DMS53 treated with DMSO at 0.1 percent for 48 hours (cell line): Measurements from ENCODE around the gene MRPS25.
A peak's percentile ranks its signal among the peaks of the same experiment; 100 is the strongest.

ENCODE experiments used
- DNase-seq: peaks from one replicate; lab custom pipeline; 2025; ENCODE audit not compliant: unreplicated experiment; lab: John Stamatoyannopoulos, UW

The MRPS25 gene

DNA sequence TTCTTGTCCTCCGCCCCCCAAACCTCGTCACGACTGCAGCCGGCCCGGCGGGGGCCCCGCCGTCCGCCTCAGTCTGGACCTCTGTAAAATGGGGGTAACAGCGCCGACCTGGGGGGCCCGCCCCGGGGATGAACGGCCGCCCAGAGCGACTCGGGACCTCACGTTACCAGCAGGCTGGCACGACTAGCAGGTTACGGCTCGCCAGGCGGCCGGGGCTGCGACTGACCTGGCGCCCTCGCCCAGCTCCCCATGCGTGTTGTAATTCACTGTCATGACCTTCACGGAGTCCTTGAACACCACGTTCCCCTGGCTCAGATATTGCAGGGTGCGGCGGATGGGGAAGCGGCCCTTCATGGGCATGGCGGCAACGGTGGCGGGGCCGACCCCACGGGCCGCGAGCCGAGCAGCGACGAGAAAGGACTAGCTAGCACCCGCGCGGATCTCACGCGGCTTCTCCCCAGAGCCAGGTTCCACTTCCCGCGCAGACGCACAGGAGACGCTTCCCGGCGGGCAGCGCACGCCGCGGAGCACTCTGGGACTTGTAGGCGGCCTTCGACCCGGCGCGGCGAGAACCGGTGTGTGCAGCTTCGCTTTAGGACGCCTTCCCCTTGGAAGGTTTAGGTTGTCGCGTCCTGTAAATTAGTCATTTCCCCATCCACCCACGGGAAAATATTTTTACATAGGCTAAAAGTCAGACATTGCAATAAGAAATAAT is at the start of gene MRPS25:
Gene MRPS25, minus strand, starts transcription at position 481 of the 715 bp plus-strand sequence. Its CDS starts 121 bp downstream, at position 360.
- peak; percentile 41 for DNase-seq

- DNase-seq, result no peak
Measured at GRCh38 chr3:15113884-15114283, 48.8 kb upstream of the MRPS25 start.

DNA sequence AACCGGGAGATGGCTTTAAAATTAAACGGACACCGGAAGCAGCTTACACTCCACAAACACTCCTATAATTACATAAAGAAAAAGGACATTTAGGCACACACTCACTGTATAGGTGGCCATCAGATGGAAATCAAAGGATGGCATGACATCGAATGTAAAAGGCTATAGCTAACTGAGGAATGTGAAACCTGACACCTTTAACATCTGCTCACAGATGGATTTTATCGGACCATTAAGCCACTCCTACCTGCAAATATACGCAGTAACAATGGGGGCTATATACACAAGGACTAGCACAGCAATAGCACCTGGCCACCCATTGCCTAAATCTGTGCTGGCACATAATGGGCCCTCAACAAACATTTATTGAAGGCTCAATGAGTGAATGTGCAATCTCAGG is 48.4 kb upstream of the MRPS25 start:
- DNase-seq, result no peak

DNA sequence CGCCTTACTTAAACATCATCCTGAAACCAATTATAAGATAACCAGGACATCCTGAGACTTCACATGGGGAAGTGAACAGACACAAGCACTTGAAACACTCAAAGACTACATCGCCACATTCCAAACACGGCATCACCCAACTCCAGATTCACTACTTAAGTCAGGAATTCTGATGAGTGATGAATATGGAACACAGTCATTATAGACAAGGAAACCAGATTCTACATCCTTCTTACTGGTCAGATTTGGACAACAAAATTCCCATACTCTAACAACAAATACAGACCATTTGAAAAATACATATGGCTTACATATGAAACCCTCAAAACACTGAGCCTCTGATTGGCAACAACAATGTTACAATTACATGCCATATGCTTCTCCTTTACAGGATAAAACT is 46.9 kb upstream of the MRPS25 start:
- no peak for DNase-seq

DNA sequence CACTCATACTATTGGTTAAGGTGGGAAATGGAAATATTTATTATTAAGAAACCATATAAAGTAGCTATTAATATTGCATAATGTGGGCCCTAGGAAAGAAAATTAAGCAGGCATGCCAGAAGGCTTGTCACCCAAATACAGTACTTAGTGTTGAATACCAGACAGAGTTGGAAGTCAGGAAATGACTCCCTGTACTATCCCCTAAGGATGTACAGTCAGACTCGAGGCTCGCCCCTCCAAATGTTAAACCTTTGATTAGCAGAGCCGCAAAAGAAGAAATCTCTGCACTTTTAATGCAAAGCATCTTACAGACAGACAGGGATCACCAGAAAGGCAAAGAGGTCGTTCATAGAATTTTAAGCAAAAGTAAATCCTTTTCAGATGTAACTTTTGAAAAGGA is 45.1 kb upstream of the MRPS25 start:
- no peak for DNase-seq

DNA sequence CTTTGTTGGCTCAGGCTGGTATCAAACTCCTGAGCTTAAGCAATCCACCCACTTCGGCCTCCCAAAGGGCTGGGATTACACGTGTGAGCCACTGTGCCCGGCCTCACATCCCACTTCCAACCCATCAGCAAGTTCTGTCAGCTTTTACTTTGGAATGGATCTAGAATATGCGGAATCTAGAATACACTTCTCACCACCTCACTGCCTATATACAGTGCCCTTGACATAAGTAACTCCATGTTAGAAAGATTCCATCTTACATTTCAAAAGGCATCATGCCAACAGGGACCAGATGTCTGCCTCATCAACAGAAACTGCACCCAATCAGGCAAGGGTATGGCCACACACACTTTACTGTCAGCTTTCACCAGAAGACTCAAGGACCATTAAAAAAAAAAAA is 43.8 kb upstream of the MRPS25 start:
- DNase-seq, result no peak

DNA sequence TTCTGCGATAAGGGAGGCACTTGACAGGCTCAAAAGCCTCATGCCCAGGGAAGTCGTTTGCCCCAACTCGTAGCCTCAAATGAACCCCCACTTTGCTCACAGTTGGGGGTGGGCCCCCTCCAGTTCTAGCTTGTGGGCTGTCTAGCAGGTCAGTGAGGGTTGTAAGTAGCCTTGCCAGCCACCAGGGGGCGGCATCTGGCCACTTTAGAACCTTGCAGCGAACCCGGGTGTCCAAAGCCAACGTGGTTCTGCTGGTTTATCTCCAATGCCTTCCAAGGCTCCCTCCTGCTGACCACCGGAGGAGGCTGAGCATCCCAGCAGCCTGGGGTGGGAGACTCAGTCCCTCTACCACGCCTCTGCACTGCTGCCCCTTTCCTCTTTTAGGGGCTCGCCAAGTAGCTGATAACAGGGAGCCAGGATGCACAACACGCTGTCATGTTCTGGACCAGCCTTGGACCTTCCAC is 43.0 kb upstream of the MRPS25 start:
- DNase-seq, result peak; percentile 0

- DNase-seq, result no peak
Measured at GRCh38 chr3:15107075-15107947, 42.2 kb upstream of the MRPS25 start.

DNA sequence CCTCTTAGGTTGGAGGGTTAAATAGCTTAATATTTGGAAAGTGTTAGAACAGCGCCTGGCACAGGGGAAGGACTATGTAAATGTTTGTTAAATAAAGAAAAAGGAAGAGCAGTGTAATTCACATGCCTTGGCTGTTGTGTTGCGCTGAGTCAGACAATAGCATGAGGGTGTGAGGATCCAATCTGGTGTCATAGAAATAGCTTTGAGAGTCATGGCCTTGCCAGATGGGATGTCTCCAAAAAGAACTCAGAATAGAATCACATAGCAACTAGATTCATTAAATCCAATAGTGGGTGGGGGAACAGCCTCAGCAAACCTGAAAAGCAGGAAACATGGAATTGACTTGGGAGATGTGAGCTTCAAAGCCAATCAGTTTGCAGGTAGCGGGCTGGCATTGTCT is 37.7 kb upstream of the MRPS25 start:
- no peak for DNase-seq

- DNase-seq, result no peak
Measured at GRCh38 chr3:15102256-15102655, 37.1 kb upstream of the MRPS25 start.

DNA sequence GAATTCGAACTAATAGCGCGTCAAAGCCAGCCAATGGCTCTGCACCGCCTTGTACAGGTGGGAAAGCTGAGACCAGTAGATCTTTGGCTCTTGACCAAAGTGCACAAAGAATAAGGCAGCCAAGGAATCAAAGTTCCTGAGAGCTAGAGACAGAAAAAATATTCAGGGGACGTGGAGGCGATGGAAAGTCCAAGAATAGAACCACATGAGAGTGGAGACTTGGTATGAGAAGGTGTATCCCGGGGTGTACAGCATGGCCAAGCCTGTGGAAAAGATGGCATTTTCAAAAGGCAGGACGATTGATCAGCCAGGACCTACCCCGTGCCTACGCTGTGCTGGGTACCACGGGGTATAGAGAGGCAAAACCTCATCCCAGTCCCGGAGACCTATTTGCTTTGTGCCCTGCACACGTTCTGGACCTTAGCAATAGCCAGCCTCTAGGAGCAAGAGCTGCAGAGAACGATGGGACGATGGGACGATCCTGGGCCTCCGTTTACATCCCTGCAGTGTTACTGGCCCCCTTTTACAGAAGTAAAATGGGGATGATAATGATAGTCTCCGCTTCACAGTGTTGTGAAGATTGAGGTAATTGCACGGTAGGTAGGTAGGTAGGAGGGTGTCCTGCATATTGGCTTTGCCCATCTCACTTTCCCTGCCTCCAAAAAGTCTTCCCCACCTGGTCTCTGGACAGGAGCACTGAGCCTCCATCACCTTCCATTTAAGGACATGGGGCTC is 34.4 kb upstream of the MRPS25 start:
- DNase-seq, result no peak

DNA sequence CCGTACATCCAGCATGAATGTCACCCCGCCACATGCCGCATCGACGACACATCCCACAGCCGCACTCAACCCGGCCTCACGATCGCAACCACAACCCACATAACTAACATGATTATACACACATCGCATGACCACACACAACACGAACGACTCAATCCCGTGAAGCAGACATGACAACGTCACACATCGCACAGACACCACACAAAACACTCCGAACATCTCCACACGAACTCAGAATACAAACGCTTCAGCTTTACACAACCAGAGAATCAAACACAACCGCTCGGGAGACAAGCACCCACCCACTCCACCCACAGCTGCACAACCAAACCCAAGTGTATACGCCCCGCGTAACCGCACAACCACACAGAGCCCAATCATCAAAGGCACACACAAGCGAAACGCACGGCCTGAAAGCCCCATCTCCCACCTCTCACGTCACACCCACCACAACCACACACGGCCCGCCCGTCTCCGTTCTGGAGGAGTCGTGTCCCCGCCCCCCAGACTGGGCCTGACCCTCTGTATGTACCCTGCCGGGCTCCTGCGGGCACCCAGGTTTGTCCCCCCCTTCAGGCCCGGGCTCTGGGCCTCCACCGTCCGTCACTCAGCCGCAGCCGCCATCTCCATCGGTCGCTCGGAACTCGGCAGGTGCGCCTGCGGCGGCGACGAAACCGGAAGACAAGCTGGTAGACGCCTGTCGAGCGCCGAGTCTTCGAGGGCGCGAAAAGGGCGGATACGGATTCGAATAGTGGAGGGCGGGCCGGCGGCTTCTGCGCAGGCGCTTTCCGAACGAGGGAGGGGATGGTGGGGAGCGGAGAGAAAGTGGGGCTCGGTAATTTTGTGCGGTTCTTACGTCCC is 33.6 kb upstream of the MRPS25 start, which contains the start of gene RBSN:
Gene RBSN, minus strand, starts transcription at position 646 of the 861 bp plus-strand sequence. CDS start 3,028 bp downstream, outside the sequence.
- peak; percentile 33 for DNase-seq

DNA sequence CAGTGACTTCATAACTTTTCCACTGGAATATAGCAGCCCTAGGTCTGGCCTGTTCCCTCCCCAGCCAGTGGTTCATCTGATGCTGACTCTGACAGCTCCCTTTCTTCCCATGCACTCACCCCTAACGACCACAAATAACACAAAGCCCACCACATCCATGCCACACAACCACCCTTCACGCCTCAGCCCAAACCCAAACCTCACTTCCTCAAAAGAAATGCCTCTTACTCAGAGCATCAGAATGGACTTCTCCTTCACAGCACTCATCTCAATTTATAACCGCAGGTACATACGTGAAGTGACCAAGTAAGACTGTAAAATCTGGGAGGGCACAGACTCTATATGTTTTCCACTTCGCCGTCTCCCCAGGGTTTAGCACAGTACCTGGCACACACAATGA is 32.8 kb upstream of the MRPS25 start:
- DNase-seq, result no peak

DNA sequence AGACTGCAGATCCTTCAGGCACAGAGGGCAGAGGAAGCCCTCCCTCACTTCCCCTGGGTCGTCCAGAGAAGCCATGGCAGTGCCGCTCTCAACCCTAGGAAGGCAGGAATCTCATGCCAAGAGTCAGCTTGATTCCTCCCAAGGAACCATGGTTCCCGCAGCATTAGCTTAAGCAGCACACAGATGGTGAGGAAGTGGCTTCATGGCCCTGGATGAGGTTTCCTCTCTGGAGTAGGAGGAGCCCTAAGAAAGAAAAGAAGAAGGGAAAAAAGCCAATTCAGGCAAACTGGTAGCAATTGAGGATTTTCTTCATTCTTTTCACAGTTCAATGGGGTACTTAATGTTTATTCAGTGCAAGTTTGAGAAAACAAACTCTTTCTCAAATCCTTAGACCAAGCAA is 30.9 kb upstream of the MRPS25 start:
- no peak for DNase-seq

- no peak for DNase-seq
Measured at GRCh38 chr3:15094187-15094875, 29.2 kb upstream of the MRPS25 start.

GRCh38 chr3:15092686-15093085 is 27.6 kb upstream of the MRPS25 start:
- no peak for DNase-seq

DNA sequence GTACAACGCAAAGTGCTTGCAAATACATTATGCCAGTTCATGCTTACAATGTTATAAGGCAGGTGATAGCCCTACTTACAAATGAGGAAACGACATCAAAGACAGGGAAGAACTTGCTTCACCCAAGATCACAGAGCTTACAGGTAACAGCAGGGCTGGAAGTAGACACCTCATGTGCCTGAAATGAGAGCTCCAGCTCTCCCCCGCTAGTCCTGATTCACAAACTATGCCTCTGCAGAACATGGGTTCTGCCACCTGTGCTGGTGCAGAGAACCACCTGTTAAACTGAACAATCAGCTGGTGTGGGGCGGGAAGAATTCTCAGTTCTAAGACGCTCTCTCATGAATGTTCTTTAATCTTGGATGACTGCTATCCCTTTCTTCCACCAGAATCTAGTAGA is 26.5 kb upstream of the MRPS25 start:
- no peak for DNase-seq

DNA sequence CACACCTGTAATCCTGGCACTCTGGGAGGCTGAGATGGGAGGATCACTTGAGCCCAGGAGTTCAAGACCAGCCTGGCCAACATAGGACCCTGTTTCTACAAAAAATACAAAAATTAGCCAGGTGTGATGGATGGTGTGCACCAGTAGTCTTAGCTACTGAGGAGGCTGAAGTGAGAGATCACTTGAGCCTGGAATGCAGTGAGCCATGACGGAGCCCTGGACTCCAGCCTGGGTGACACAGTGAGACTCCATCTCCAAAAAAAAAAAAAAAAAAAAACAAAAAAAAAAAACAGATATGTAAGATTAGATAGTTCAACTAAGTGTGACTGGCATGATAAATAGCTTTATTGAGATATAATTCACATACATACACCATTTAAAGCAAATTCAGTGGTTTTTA is 24.1 kb upstream of the MRPS25 start:
- DNase-seq, result no peak

DNA sequence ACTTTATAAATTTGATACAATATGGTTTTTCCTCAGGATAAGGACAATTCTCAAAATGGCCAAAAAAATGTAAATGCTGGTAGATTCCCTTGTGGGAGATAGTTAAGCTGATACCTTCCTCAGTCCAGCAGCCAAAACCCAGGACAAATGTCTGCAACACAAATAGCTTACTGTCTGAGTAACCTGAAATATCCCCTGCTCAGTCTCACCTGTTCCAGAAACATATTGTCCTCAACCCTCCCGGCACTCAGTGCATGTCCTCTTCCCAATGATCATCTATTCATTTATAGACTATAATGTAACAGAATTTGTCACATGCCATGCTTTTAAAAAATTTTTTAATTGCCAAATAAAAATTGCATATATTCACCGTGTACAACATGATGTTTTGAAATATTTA is 21.6 kb upstream of the MRPS25 start:
- DNase-seq, result no peak

- no peak for DNase-seq
Measured at GRCh38 chr3:15086263-15086662, 21.1 kb upstream of the MRPS25 start.
